GM23338 (cell line): Measurements from ENCODE around the gene BICRAL. TPM values are rescaled to one million over a fixed set of nuclear protein-coding genes. Genes with fewer than 3 reads are reported as not detected.

Source experiments
- ATAC-seq: fragments of 200-7000 bp; cut with Tn5 transposase; 3 replicates; pipeline ENCODE4 v1.9.1; 2020
- DNase-seq: peaks from one replicate; pipeline ENCODE4 v3.0.0-alpha.2; 2015; ENCODE audit warnings: low spot score
- H2AFZ ChIP-seq: fragments of 200-600 bp; sonication (generic); 2 replicates; pipeline ENCODE4 v1.8.0; 2016; ENCODE audit warnings: antibody characterized with exemption, mild to moderate bottlenecking, moderate library complexity
- H3F3A ChIP-seq: fragments of 200-600 bp; sonication (generic); replicated peaks from 2 replicates; pipeline ENCODE4 v1.8.0; 2017; ENCODE audit warnings: antibody characterized with exemption, mixed run types, low read depth
- H3K27ac ChIP-seq: fragments of 200-600 bp; sonication (generic); 2 replicates; pipeline ENCODE4 v1.6.1; 2016; ENCODE audit warnings: low read depth
- H3K27me3 ChIP-seq: fragments of 200-600 bp; sonication (generic); 2 replicates; pipeline ENCODE4 v1.8.0; 2016; ENCODE audit warnings: mild to moderate bottlenecking, mixed run types, moderate library complexity; ENCODE audit not compliant: insufficient read depth
- H3K36me3 ChIP-seq: fragments of 200-600 bp; sonication (generic); 2 replicates; pipeline ENCODE4 v1.8.0; 2016; ENCODE audit warnings: mild to moderate bottlenecking; ENCODE audit not compliant: insufficient read depth
- H3K4me1 ChIP-seq: fragments of 200-600 bp; sonication (generic); 2 replicates; pipeline ENCODE4 v1.8.0; 2016; ENCODE audit warnings: mild to moderate bottlenecking, moderate library complexity; ENCODE audit not compliant: insufficient read depth
- H3K4me2 ChIP-seq: fragments of 200-600 bp; sonication (generic); 2 replicates; pipeline ENCODE4 v1.7.1; 2017; ENCODE audit warnings: mixed run types
- H3K4me3 ChIP-seq: fragments of 200-600 bp; sonication (generic); 2 replicates; pipeline ENCODE4 v1.6.1; 2016; ENCODE audit warnings: mixed run types
- H3K79me2 ChIP-seq: fragments of 200-600 bp; sonication (generic); replicated peaks from 2 replicates; pipeline ENCODE4 v1.8.0; 2017; ENCODE audit warnings: mild to moderate bottlenecking; ENCODE audit not compliant: insufficient read depth
- H3K9me2 ChIP-seq: fragments of 200-600 bp; sonication (generic); 2 replicates; pipeline ENCODE4 v1.8.0; 2017; ENCODE audit not compliant: insufficient read depth
- H4K20me1 ChIP-seq: fragments of 200-600 bp; sonication (generic); replicated peaks from 2 replicates; pipeline ENCODE4 v1.8.0; 2017; ENCODE audit warnings: mild to moderate bottlenecking; ENCODE audit not compliant: insufficient read depth
- H3K27ac Mint-ChIP-seq: 2 replicates; pipeline ENCODE4 v1.8.0; 2020; ENCODE audit warnings: inconsistent platforms, mild to moderate bottlenecking, moderate library complexity, mixed read lengths
- H3K27me3 Mint-ChIP-seq: 3 replicates; pipeline ENCODE4 v1.8.0; 2022; ENCODE audit warnings: low read depth, mild to moderate bottlenecking, moderate library complexity, mixed read lengths, inconsistent platforms; ENCODE audit not compliant: insufficient read depth, poor library complexity
- H3K36me3 Mint-ChIP-seq: 3 replicates; pipeline ENCODE4 v1.8.0; 2021; ENCODE audit warnings: low read depth, mild to moderate bottlenecking, inconsistent platforms, moderate library complexity, mixed read lengths
- H3K4me1 Mint-ChIP-seq: 3 replicates; pipeline ENCODE4 v1.8.0; 2020; ENCODE audit warnings: mild to moderate bottlenecking, inconsistent platforms, mixed read lengths
- H3K4me3 Mint-ChIP-seq: 3 replicates; pipeline ENCODE4 v1.8.0; 2021; ENCODE audit warnings: moderate library complexity, mild to moderate bottlenecking, inconsistent platforms, mixed read lengths
- H3K9me3 Mint-ChIP-seq: 3 replicates; pipeline ENCODE4 v1.8.0; 2020; ENCODE audit warnings: moderate library complexity, mild to moderate bottlenecking, inconsistent platforms, mixed read lengths
- CREB1 ChIP-seq: fragments of 250-450 bp; sonication (Bioruptor Pico); IDR thresholded peaks from 2 replicates; pipeline ENCODE4 v1.5.0; 2020; ENCODE audit warnings: low read depth, mild to moderate bottlenecking, moderate library complexity
- ETS1 ChIP-seq: IDR thresholded peaks from 2 replicates; pipeline ENCODE4 v1.6.1; 2016; ENCODE audit warnings: antibody characterized with exemption
- EZH2 ChIP-seq: fragments of 200-600 bp; sonication (generic); IDR thresholded peaks from one replicate; pipeline ENCODE4 v1.8.0; 2017; ENCODE audit warnings: antibody characterized with exemption, mild to moderate bottlenecking, low read depth; ENCODE audit not compliant: unreplicated experiment
- EZH2phosphoT487 ChIP-seq: fragments of 200-600 bp; sonication (generic); IDR thresholded peaks from one replicate; pipeline ENCODE4 v1.8.1; 2018; ENCODE audit warnings: antibody characterized with exemption; ENCODE audit not compliant: unreplicated experiment
- JUNB ChIP-seq: IDR thresholded peaks from one replicate; pipeline ENCODE4 v1.6.1; 2016; ENCODE audit warnings: antibody characterized with exemption; ENCODE audit not compliant: unreplicated experiment
- NANOG ChIP-seq: IDR thresholded peaks from 2 replicates; pipeline ENCODE4 v1.6.1; 2016; ENCODE audit warnings: antibody characterized with exemption, borderline replicate concordance
- REST ChIP-seq: IDR thresholded peaks from one replicate; pipeline ENCODE4 v1.6.1; 2018; ENCODE audit warnings: antibody characterized with exemption; ENCODE audit not compliant: unreplicated experiment
- STAT1 ChIP-seq: IDR thresholded peaks from one replicate; pipeline ENCODE4 v1.6.1; 2016; ENCODE audit warnings: antibody characterized with exemption; ENCODE audit not compliant: unreplicated experiment
- ZNF114 ChIP-seq: fragments of 250-450 bp; sonication (Bioruptor Pico); IDR thresholded peaks from 2 replicates; pipeline ENCODE4 v1.5.0; 2020; ENCODE audit warnings: mild to moderate bottlenecking, moderate library complexity
- polyA plus RNA-seq: library from polyadenylated mRNA; unstranded; fragments of >200 nt; fragmentation: Nextera tagmentation; extraction: Ambion mirVana; gene quantifications from 2 replicates; pipeline ENCODE4 v1.2.1, GENCODE V29; 2016
- total RNA-seq: library from RNA; depleted of rRNA; stranded (reverse); fragments of >200 nt; shearing (Covaris generic); gene quantifications from 2 replicates; pipeline ENCODE4 v1.2.3, GENCODE V29; 2014
- TF ChIP-seq, protein P1 (sequence below), 2 experiments: fragments of 200-600 bp in 1 of 2; sonication (generic) in 1 of 2; conservative IDR thresholded peaks; 2 replicates each; pipeline versions ENCODE4 v1.5.1 to v1.6.1; 2016 to 2017; ENCODE audit warnings: antibody characterized with exemption in 2 of 2, low read depth in 2 of 2, mild to moderate bottlenecking in 2 of 2, moderate library complexity in 1 of 2

Gene BICRAL
- total and polyA plus RNA-seq, 2 experiments from 2014 or later, result 3.4 to 11.7 TPM

- H3F3A ChIP-seq, result no peaks in the 10 kb centered on the region
- TF ChIP-seq REST, result no peak
- TF ChIP-seq CREB1 (CRISPR knock-in tag), result no peak
- no peak for TF ChIP-seq EZH2phosphoT487
- TF ChIP-seq STAT1, result no peak
- TF ChIP-seq ETS1, result no peak
- TF ChIP-seq JUNB, result no peak
- no peak for TF ChIP-seq EZH2
- TF ChIP-seq, protein P1, sequence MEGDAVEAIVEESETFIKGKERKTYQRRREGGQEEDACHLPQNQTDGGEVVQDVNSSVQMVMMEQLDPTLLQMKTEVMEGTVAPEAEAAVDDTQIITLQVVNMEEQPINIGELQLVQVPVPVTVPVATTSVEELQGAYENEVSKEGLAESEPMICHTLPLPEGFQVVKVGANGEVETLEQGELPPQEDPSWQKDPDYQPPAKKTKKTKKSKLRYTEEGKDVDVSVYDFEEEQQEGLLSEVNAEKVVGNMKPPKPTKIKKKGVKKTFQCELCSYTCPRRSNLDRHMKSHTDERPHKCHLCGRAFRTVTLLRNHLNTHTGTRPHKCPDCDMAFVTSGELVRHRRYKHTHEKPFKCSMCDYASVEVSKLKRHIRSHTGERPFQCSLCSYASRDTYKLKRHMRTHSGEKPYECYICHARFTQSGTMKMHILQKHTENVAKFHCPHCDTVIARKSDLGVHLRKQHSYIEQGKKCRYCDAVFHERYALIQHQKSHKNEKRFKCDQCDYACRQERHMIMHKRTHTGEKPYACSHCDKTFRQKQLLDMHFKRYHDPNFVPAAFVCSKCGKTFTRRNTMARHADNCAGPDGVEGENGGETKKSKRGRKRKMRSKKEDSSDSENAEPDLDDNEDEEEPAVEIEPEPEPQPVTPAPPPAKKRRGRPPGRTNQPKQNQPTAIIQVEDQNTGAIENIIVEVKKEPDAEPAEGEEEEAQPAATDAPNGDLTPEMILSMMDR (conservative IDR thresholded peaks at IDR 0.05; ENCODE audit: low read depth in 2 of 2), result no peak
- ATAC-seq (no peak), DNase-seq (no peak)
- no peaks in the 10 kb centered on the region for H3K27me3 Mint-ChIP-seq
- H2AFZ ChIP-seq, result no peak overlapping the region
- H3K79me2 ChIP-seq, result no peaks in the 10 kb centered on the region
- peaks cover 10% of the 10 kb centered on the region for H3K36me3 ChIP-seq
- H3K27ac Mint-ChIP-seq, result no peak overlapping the region
- H3K4me3 Mint-ChIP-seq, result no peak overlapping the region
- no peaks in the 10 kb centered on the region for H3K27me3 ChIP-seq
- H3K36me3 Mint-ChIP-seq, result peaks cover 25% of the 10 kb centered on the region
- no peak overlapping the region for H3K4me3 ChIP-seq
- H4K20me1 ChIP-seq, result peaks cover 2% of the 10 kb centered on the region; the same call in 1 of the 2 replicates
- H3K27ac ChIP-seq, result no peak overlapping the region
- H3K4me2 ChIP-seq, result no peak overlapping the region
- no peaks in the 10 kb centered on the region for H3K9me3 Mint-ChIP-seq
- H3K4me1 Mint-ChIP-seq, result no peaks in the 10 kb centered on the region
- H3K9me2 ChIP-seq, result no peaks in the 10 kb centered on the region
- H3K4me1 ChIP-seq, result no peaks in the 10 kb centered on the region
Measured at GRCh38 chr6:42829561-42830092, 47.8 kb downstream of the BICRAL start.

DNA sequence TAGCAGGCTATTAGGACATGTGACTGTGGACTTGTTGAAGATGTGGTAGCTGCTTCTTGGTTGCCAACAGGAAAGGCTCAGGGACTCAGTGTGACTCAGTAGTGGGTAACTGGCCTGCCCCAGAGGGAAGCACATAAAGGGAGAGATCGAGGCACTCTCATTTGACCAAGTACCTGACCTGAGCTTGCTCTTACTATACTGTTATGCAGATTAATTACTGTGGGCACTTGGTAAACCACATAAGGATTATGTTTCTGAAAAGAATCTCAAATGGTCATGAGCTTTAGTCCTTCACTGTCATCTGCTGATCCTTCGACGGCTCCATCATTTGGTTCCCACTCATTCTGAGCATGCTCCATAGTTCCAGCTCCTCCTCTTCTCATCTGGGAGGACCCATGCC lies 49.4 kb downstream of the BICRAL start:
- no peaks in the 10 kb centered on the region for H3K4me1 ChIP-seq
- no peak overlapping the region for H3K4me3 ChIP-seq
- no peaks in the 10 kb centered on the region for H3K27me3 Mint-ChIP-seq
- peaks cover 10% of the 10 kb centered on the region for H3K36me3 ChIP-seq
- no peaks in the 10 kb centered on the region for H3K79me2 ChIP-seq
- H3K9me3 Mint-ChIP-seq, result no peaks in the 10 kb centered on the region
- no peak overlapping the region for H3K4me3 Mint-ChIP-seq
- H3F3A ChIP-seq, result no peaks in the 10 kb centered on the region
- H3K27ac ChIP-seq, result no peak overlapping the region
- DNase-seq, result no peak
- no peak overlapping the region for H3K27ac Mint-ChIP-seq
- H3K36me3 Mint-ChIP-seq, result peaks cover 25% of the 10 kb centered on the region
- H3K4me1 Mint-ChIP-seq, result no peaks in the 10 kb centered on the region
- H3K27me3 ChIP-seq, result no peaks in the 10 kb centered on the region
- ATAC-seq, result no peak
- peaks cover 6% of the 10 kb centered on the region for H4K20me1 ChIP-seq
- H3K9me2 ChIP-seq, result no peaks in the 10 kb centered on the region
- H3K4me2 ChIP-seq, result no peak overlapping the region
- no peak overlapping the region for H2AFZ ChIP-seq
- TF ChIP-seq ETS1, result no peak
- no peak for TF ChIP-seq EZH2phosphoT487
- no peak for TF ChIP-seq CREB1 (CRISPR knock-in tag)
- TF ChIP-seq EZH2, result no peak
- TF ChIP-seq STAT1, result no peak
- no peak for TF ChIP-seq ZNF114 (CRISPR knock-in tag)
- TF ChIP-seq JUNB, result no peak
- no peak for TF ChIP-seq NANOG
